Stimulated activated CD8-positive, alpha-beta memory T cell treated with anti-CD3 and anti-CD28 coated beads, Interleukin-4, amount 100 ng/mL, for 24 hours (primary cell): ENCODE results near the gene TMEM106B.
"Not testable (repeated sequence)": the region's sequence is repeated elsewhere in the genome, so short reads cannot be mapped to it uniquely, and the experiment has no call there.

Experiments
- DNase-seq: peaks from one replicate; pipeline ENCODE4 v3.0.0-alpha.2; 2020; ENCODE audit warnings: low read depth

Gene TMEM106B

DNA sequence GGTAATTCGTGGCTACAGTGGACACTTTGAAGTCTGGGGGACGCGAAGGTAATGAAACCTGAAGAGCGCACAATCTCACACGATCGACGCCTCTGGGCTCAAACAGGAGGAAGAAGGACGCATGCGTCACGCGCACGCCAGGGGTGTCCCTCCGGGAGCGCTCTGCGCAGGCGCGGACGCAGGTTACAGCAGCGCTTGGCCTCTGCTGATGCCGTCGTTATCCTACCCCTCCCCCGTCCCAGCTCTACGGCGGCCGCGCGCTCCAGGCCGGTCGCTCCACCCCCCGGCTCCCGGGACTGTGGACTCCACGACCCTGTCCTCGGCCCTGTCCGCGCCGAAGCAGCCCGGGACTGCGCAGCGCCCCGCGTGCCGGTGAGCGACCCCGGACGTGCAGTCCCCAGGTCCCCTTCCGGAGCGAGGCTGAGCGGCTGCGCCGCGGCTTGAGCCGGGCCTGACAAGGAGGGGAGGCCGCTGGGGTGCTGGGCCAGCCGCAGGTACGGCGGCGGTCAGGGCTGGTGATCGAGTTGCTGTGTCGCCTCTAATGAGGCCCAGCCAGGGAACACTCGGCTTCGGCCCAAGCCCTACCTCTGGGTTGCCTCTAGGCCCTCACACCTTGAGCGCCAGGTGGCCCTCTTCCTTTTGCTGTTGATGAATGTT, at the start of gene TMEM106B:
Gene TMEM106B (plus strand): TSS at position 241 of the 657 bp plus-strand sequence. CDS start 3,517 bp downstream, outside the sequence.
- peak; percentile 95 for DNase-seq

DNA sequence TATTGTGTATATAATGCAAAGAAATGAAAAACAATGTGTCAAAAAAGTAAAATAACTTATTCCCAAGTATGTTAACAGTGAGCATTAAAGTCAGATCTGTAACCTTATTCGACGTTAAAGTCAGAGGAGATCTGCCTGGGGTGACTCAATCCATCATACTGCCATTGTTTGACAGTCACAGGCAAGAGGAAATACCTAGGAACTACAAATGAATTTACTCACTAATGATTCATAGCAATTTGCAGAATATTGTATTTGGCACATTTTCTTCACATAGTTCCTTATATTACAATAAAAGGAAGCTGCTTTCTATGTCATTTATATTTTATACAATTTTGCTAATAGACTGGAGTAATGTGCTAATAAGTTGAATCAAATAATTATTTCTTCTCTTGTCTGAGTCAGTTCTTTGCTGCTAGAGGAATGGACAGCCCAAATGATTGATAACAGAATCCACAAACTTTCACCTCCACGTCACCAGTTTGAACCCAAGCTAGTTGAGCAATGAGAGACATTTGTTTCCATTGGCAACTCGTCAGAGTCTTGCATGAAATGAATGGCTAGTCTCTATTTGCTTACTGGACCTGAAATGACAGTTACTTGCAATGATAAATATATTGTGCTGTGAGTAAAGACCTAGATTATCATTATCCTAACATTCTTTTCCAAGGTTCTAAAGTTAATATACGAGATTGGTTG, 48.5 kb upstream of the TMEM106B start:
- DNase-seq = no peak

DNA sequence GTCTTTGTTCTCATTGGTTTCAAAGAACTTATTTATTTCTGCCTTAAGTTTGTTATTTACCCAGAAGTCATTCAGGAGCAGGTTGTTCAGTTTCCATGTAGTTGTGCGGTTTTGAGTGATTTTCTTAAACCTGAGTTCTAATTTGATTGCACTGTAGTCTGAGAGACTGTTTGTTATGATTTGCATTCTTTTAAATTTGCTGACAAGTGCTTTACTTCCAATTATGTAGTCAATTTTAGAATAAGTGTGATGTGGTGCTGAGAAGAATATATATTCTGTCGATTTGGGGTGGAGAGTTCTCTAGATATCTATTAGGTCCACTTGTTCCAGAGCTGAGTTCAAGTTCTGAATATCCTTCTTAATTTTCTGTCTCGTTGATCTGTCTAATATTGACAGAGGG, 43.0 kb upstream of the TMEM106B start:
- DNase-seq = not testable (repeated sequence)

DNA sequence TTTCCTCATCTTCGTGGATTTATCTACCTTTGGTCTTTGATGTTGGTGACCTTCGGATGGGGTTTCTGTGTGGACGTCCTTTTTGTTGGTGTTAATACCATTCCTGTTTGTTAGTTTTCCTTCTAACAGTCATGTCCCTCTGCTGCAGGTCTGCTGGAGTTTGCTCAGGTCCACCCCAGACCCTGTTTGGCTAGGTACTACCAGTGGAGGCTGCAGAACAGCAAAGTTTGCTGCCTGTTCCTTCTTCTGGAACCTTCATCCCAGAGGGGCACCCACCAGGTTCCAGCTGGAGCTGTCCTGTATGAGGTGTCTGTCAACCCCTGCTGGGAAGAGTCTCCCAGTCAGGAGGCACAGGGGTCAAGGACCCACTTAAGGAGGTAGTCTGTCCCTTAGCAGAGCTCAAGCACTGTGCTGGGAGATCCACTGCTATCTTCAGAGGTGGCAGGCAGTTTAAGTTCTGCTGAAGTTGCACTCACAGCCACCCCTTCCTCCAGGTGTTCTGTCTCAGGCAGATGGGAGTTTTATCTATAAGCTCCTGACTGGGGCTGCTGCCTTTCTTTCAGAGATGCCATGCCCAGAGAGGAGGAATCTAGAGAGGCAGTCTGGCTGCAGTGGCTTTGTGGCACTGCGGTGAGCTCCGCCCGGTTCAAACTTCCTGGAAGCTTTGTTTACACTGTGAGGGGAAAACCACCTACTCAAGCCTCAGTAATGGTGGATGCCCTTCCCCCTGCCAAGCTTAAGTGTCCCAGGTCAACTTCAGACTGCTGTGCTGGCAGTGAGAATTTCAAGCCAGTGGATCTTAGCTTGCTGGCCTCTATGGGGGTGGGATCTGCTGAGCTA, 40.9 kb upstream of the TMEM106B start:
- not testable (repeated sequence) for DNase-seq

DNA sequence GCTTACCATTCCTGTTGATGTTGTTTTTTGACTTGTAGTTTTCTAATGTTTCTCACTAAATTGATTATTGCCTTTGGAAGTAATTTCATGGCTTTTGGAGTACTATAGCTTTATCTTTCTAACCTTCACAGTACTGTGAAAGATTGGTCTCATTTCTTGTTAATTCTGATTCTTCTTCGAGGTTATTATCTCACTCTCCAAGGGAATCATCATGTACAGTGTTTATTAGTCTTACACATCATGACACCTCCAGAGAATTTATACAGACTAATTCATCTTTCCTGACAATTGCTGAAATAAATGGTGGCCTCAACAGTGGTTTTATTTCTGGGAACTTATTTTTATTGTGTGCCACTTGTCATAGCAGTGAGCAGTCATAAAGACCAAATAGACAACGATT, 37.4 kb upstream of the TMEM106B start:
- DNase-seq = no peak

DNA sequence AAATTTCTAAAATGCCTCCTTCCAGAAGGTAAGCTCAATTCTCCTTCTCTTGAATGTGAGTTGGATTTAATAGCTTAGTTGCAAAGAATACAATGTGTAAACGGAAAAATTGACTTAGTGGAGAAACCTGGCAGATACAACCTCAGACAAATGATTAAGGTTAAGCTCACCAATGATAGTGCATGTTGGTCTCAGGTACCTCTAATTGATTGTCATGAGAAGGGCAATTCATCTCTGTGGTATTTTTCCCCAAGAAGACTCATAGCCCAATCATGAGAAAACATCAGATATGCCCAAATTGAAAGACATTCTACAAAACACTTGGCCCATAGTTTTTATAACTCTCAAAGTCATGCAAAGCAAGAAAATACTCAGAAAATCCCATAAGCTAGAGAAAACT, 36.2 kb upstream of the TMEM106B start:
- DNase-seq = no peak

DNA sequence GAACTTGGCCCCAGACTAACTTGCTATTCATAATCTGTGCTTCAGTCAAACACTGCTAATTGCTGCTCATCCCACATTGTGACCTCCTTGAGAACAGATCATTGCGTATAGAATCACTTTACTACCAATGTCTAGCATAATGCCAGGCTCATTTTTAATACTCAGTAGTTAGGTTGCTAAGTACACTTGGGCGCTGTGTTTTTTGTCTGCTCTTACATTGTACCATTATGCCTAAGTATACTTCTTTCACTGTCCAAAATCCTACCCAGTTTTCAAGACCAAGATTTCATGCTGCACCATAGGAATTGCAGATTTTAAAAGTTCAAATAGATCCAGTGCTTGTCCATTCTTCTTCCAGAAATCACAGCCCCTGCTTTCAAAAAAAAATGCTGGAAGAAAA, 32.8 kb upstream of the TMEM106B start:
- DNase-seq = no peak

DNA sequence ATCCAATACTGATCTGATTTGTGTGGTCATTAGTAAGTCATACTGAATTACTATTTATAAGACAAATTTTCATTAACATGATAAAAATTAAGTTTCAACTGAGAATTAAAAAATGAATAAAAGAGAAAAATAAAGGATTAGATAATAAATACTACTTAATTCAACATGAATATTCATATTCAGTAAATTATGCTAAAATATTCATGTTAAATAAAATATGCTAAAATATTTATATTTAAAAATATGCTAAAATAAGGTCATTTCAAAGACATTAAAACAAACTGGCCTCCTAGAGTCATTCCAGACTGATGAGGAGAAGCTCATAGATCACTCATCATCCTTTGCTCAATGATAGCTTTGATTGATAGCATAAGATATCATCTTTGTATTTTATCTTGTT, 16.7 kb upstream of the TMEM106B start:
- DNase-seq = no peak

DNA sequence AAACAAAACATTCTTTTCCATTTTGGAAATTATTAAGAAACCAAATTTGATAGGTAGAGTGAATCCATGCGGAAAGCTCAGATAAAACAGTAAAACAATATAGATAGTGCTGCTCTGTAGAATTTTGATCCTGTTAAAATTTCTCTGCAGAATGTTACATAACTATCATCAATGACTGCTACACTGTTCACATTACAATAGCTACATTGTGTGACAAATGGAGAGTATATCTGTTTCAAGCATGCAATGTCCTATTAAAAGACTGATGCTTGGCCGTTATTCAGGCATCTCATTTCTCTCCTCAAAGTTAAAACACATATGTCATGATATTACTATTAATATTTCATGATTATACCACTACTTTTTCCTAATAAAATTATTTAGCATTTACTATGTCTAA, 14.7 kb upstream of the TMEM106B start:
- DNase-seq = no peak

DNA sequence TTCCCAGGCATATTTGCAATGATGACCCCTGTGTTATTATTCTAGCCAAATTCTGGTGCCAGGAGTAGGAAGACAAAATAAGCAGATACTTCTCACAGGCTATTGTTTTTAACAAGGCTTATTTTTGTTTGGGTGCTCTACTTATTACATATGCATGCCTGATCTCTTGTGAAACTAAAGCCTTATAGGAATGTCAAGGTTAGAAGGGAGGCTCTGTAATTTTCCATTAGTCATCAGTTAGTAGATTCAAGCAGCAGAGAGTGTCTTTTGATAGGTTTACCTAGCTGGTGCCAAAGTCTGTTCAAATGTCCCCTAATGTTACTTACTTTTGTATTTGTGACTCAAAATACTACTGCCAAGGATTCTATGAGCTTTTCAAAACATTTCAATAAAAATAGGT, 11.7 kb upstream of the TMEM106B start:
- DNase-seq = no peak

DNA sequence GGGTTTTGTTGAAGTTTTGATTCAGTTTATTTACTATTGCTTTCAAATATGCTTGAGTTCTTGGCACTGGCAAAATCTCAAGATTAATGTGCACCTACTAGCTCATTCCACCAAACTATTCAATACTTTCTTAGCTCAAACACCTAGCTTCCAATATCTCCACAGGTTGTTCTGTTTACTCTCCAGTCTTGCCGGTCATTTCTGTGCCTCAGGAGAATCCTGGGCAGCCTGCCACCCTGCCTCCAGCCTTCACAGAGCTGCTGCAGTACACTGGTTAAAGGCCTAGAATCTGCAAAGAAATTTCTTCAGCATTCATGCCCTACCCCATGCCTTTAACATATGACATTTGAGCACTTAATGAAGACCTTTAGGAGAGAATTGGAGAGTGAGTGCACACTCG, 4.0 kb upstream of the TMEM106B start:
- DNase-seq = no peak

DNA sequence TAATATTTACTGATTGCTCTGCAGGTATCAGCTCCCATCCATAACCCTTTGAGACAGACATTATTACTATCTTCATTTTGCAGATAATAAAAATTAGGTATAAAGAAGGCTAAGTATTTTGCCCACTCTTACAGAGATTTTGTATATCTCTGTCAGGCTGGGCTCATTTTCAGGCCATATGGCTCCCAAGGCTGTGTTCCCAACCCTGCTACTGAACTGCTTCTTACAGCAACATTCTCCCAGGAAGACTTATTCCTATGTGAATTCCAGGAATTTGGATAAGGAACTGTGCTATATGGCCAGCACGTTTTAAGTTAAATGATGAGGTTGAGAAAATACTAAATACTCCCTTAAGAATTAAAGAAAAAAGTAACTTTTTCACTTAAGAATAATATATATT, 1.9 kb upstream of the TMEM106B start:
- DNase-seq = no peak

DNA sequence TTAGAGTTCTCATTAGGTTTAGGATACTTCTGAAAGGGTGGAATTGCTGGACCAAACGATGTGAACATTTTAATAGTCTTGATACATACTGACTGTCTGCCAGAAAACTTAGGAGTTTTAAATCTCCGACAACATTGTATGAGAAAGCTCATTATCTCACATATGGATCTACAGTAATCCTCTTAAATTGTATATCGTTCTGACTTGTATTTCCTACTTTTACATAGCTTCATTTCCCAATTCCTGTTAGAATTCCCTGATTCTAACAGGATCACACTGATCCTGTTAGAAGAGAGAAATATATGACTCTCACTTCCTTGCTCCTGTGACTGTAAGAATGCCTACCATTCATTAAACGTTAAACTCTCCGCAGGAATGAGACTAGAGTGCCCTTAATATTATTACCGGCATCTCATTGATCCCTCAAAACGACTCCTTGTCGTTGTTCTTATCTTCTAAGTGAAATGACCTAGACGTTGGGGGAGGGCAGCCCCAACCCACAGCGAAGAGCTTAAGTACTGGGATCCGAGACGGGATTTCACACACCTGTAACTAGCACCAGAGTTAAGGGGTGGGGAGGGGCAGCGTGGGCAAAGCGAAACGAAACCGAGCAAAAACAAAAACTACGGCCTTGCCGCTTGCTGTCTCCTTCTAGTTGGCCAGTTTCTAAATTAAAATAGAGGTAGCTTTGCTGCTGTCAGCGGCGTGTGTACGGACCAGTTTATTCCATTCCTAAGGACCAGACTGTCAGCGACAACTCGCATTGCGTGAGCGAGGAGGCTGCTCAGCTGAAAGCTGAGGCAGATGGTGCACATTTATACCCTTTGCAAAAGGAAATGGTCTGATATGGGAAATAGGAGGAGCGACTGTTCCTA, 678 bp upstream of the TMEM106B start:
- peak; percentile 9 for DNase-seq

DNA sequence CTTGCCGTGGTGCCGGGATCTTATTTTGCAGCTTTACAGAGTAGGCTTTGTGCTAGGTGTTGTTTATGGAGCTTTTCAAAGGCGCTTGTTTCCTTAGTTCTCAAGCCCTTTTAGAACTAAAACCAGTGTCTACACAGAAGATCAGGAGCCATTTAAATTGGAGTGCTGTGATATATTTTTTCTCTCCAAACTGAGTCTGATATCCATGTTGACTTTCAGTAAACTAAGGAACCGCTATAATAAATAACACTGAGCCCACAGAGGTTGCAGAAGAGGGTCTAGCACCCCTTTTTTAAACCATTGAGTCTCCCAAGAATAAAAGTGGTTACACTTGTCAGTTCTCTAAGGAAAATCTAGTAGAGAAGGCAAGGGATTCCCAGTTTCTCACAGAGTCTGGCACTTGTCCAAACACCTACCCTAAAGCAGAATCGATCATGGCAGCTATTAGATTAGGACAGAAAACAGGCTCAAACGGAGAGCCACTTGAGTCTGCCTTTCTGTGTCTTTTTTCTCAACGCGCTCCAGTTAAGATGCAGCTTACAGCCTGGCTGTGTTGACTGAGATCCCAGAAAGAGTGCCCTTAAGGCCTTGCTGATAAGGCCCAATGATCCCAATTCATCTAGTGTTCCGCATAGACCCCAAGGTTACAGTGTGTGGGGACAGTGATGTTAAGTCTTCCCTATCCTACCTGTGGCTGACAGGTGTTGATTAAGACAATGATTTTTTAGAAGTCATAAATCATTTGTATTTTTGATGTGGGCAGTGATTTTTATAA, 804 bp downstream of the TMEM106B start:
- DNase-seq = no peak

DNA sequence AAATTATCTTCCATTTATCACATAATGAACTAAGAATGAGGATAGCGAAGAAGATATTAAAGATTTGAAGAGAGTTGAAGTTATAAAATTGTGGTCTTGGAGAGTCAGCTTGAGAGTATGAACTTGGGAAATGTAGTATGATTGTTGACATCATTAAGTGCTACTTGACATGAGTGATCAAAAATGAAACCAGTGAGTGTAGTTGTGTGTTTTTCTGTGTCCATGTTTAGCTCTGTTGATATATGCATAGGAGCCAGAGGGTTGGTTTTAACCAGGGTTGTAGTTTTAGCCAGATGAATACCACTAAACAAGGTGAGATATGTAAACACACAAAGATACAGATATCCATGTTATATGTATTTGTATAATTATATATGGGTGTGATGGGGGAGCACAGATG, 6.2 kb downstream of the TMEM106B start:
- no peak for DNase-seq

DNA sequence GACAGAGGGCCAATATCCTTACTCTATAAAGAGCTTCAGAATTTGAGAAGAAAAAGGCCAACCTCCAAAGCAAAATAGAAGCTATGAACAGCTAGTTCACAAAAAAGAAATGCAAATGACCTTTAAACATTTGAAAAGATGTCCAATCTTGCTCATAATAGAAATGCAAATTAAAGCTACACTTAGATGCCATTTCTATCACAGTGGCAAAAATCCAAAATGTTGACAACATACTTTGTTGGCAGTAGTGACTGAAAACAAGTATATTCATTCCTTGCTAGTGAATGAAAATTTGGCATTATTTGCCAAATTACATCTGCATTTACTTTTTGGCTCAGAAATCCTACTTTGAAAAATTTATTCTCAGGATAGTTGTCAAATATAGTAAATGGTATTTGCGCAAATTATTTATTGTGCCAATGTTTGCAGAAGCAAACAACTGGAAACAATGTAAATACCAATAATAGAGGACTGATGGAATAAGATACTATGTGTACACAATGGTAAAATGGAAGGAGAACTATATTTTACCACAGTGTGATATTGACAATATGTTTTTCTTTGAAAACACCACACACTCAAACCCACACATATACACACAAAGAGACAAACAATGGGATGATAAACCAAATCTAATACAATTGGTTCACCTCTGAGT, 9.4 kb downstream of the TMEM106B start:
- no peak for DNase-seq

DNA sequence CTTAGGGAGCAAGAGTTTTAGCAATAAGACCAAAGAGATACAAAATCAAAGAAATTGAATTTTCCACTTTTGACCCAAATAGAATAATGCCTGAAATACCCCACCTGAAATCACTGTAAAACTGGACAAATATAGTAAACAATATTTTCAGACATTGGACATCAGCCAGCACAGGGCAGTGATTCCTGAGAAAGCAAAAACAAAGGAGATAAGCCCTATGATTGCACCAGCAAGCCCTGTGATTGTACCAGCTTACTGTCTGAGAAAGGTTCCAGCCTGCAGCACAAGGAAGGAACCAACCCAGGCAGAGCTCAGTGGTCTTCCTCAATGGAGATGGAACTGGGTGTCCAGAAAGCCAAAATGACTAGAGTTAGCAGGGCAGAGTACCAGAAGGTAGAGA, 10.3 kb downstream of the TMEM106B start:
- no peak for DNase-seq

DNA sequence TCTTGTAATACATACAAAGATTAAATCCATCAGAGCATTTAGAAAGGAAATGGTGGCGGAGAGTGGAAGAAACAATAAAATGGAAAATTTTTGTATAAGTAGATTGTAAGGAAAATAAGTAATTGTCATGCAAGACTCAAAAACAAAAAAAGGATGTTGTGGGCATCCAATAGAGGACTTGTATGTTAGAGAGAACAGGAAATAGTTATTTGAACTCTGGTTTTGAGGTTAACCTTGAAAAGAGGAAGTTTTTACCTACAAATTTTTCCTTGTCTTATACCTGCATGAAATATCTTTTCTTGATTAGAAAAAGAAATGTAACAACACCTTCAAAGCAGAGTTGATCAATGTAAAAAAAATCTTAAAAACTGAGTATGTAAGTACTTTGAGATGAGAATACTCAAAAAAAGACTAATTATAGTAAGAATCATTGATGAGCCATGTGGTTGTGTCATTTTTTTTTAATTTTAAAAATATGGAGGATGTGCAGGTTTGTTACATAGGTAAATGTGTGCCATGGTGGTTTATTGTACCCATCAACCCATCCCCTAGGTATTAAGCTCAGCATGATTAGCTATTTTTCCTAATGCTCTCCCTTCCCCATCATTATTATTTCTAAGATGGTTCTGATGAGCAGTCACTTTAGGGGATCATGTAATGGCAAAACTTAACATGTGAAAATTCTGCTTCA, 11.9 kb downstream of the TMEM106B start:
- DNase-seq = no peak

DNA sequence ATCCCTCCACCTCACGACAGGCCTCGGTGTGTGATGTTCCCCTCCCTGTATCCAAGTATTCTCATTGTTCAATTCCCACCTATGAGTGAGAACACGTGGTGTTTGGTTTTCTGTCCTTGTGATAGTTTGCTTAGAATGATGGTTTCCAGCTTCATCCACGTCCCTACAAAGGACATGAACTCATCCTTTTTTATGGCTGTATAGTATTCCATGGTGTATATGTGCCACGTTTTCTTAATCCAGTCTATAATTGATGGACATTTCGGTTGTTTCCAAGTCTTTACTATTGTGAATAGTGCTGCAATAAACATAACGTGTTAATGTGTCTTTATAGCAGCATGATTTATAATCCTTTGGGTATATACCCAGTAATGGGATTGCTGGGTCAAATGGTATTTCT, 13.9 kb downstream of the TMEM106B start:
- DNase-seq = not testable (repeated sequence)

DNA sequence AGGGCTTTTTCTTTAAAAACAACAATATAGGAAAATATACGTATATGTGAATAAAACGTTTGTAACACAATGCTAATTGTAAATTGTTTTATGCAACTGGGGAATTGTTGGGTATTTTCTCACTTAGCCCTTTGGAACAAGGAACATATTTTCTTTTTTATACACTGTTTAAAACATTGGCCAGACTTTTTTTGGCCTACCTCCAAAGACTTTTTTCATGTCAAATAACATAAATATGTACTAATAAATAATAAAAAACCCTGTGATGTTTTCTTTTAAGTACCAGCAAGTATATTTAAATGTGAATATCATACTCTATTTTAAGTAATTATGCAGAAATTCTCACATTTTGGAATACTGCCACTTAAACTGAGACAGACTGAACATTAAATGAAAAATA, 15.7 kb downstream of the TMEM106B start:
- DNase-seq = no peak
